Activated naive CD4-positive, alpha-beta T cell treated with anti-CD3 and anti-CD28 coated beads, Interleukin-2, amount 10 ng/mL, durations not matched to agents 7 days and 5 days (primary cell): Measurements from ENCODE around the gene ARHGEF4.

Experiments
- CTCF ChIA-PET: fragments of 350-600 bp; sonication (Branson Sonifier 250); formaldehyde crosslinking; loops from one replicate; lab custom pipeline; 2021; ENCODE audit warnings: antibody characterized with exemption; lab: Charles Lee
- DNase-seq: peaks from one replicate; pipeline ENCODE4 v3.0.0-alpha.2; 2020
- H3K27ac Mint-ChIP-seq: one replicate; pipeline ENCODE4 v1.8.0; 2021; ENCODE audit warnings: mild to moderate bottlenecking, moderate library complexity, mixed read lengths
- H3K27me3 Mint-ChIP-seq: one replicate; pipeline ENCODE4 v1.8.0; 2021; ENCODE audit warnings: mild to moderate bottlenecking, mixed read lengths
- H3K36me3 Mint-ChIP-seq: one replicate; pipeline ENCODE4 v1.8.0; 2021; ENCODE audit warnings: mixed read lengths
- H3K4me1 Mint-ChIP-seq: one replicate; pipeline ENCODE4 v1.8.0; 2021; ENCODE audit warnings: mixed read lengths
- H3K4me3 Mint-ChIP-seq: one replicate; pipeline ENCODE4 v1.8.0; 2021; ENCODE audit warnings: mild to moderate bottlenecking, moderate library complexity, mixed read lengths
- H3K9me3 Mint-ChIP-seq: one replicate; pipeline ENCODE4 v1.8.0; 2021; ENCODE audit warnings: mixed read lengths

ARHGEF4 gene

GRCh38 chr2:131037398-131038257 lies 200.9 kb downstream of the ARHGEF4 start:
- DNase-seq: no peak
- Mint-ChIP-seq H3K27ac (no peak overlapping the region), H3K9me3 (no peaks in the 10 kb centered on the region), H3K27me3 (peaks cover 84% of the 10 kb centered on the region), H3K4me1 (peaks cover 35% of the 10 kb centered on the region), H3K36me3 (peaks cover 3% of the 10 kb centered on the region), H3K4me3 (no peak overlapping the region)
- CTCF ChIA-PET: interaction anchor here (0.7 kb wide), 1 partner anchor 455 kb away, joined by 3 read pairs; no protein-coding TSS in a partner anchor

GRCh38 chr2:131038258-131039100 lies 201.8 kb downstream of the ARHGEF4 start:
- peaks cover 3% of the 10 kb centered on the region for H3K36me3 Mint-ChIP-seq
- no peak overlapping the region for H3K27ac Mint-ChIP-seq
- H3K4me3 Mint-ChIP-seq: no peak overlapping the region
- CTCF ChIA-PET: no interaction called here
- no peak for DNase-seq
- peaks cover 75% of the 10 kb centered on the region for H3K27me3 Mint-ChIP-seq
- H3K4me1 Mint-ChIP-seq: peaks cover 37% of the 10 kb centered on the region
- H3K9me3 Mint-ChIP-seq: no peaks in the 10 kb centered on the region

GRCh38 chr2:131039101-131039440 lies 202.4 kb downstream of the ARHGEF4 start:
- Mint-ChIP-seq H3K27me3 (peaks cover 69% of the 10 kb centered on the region), H3K27ac (no peak overlapping the region), H3K4me3 (no peak overlapping the region), H3K4me1 (peaks cover 37% of the 10 kb centered on the region), H3K9me3 (no peaks in the 10 kb centered on the region), H3K36me3 (peaks cover 3% of the 10 kb centered on the region)
- CTCF ChIA-PET: no interaction called here
- DNase-seq: no peak

GRCh38 chr2:131039535-131039907 lies 202.8 kb downstream of the ARHGEF4 start:
- CTCF ChIA-PET: no interaction called here
- no peaks in the 10 kb centered on the region for H3K9me3 Mint-ChIP-seq
- peak overlapping the region; percentile 62 for H3K27ac Mint-ChIP-seq
- peaks cover 65% of the 10 kb centered on the region for H3K27me3 Mint-ChIP-seq
- peaks cover 3% of the 10 kb centered on the region for H3K36me3 Mint-ChIP-seq
- no peak overlapping the region for H3K4me3 Mint-ChIP-seq
- peaks cover 37% of the 10 kb centered on the region for H3K4me1 Mint-ChIP-seq
- DNase-seq: no peak

- Mint-ChIP-seq H3K9me3 (no peaks in the 10 kb centered on the region), H3K27ac (peak overlapping the region; percentile 63), H3K4me3 (peak overlapping the region; percentile 74), H3K27me3 (peaks cover 60% of the 10 kb centered on the region), H3K4me1 (peaks cover 37% of the 10 kb centered on the region), H3K36me3 (peaks cover 3% of the 10 kb centered on the region)
- DNase-seq: peak; percentile 70
- CTCF ChIA-PET: no interaction called here
Observed at GRCh38 chr2:131039908-131040660, 203.4 kb downstream of the ARHGEF4 start.

- Mint-ChIP-seq H3K4me3 (peak overlapping the region; percentile 74), H3K27ac (peak overlapping the region; percentile 63), H3K9me3 (no peaks in the 10 kb centered on the region), H3K36me3 (peaks cover 3% of the 10 kb centered on the region), H3K4me1 (peaks cover 37% of the 10 kb centered on the region), H3K27me3 (peaks cover 52% of the 10 kb centered on the region)
- CTCF ChIA-PET: interaction anchor here (1.0 to 1.4 kb wide), 2 partner anchors 9 to 113 kb away, joined by 4 read pairs; no protein-coding TSS in a partner anchor
- DNase-seq: peak; percentile 56
Observed at GRCh38 chr2:131040661-131041401, 204.1 kb downstream of the ARHGEF4 start.

GRCh38 chr2:131041402-131042147 lies 204.9 kb downstream of the ARHGEF4 start:
- peak overlapping the region; percentile 63 for H3K27ac Mint-ChIP-seq
- no peak for DNase-seq
- peak overlapping the region; percentile 74 for H3K4me3 Mint-ChIP-seq
- no peaks in the 10 kb centered on the region for H3K9me3 Mint-ChIP-seq
- peaks cover 3% of the 10 kb centered on the region for H3K36me3 Mint-ChIP-seq
- H3K4me1 Mint-ChIP-seq: peaks cover 37% of the 10 kb centered on the region
- H3K27me3 Mint-ChIP-seq: peaks cover 45% of the 10 kb centered on the region
- CTCF ChIA-PET: interaction anchor here (1.0 to 1.4 kb wide), 2 partner anchors 8 to 112 kb away, joined by 4 read pairs; no protein-coding TSS in a partner anchor

- no peak overlapping the region for H3K27ac Mint-ChIP-seq
- H3K27me3 Mint-ChIP-seq: peaks cover 38% of the 10 kb centered on the region
- CTCF ChIA-PET: interaction anchor here (1.4 kb wide), 1 partner anchor 111 kb away, joined by 4 read pairs; no protein-coding TSS in a partner anchor
- DNase-seq: no peak
- H3K9me3 Mint-ChIP-seq: no peaks in the 10 kb centered on the region
- H3K4me3 Mint-ChIP-seq: no peak overlapping the region
- peaks cover 6% of the 10 kb centered on the region for H3K36me3 Mint-ChIP-seq
- peaks cover 37% of the 10 kb centered on the region for H3K4me1 Mint-ChIP-seq
Observed at GRCh38 chr2:131042148-131042775, 205.5 kb downstream of the ARHGEF4 start.

GRCh38 chr2:131043199-131044074 lies 206.7 kb downstream of the ARHGEF4 start:
- Mint-ChIP-seq H3K4me1 (peaks cover 35% of the 10 kb centered on the region), H3K36me3 (peaks cover 9% of the 10 kb centered on the region), H3K9me3 (no peaks in the 10 kb centered on the region), H3K4me3 (no peak overlapping the region), H3K27me3 (peaks cover 26% of the 10 kb centered on the region), H3K27ac (peak overlapping the region; percentile 33)
- DNase-seq: no peak
- CTCF ChIA-PET: no interaction called here

- Mint-ChIP-seq H3K27ac (no peak overlapping the region), H3K36me3 (peaks cover 9% of the 10 kb centered on the region), H3K4me3 (no peak overlapping the region)
Observed at GRCh38 chr2:131044075-131044756, 207.5 kb downstream of the ARHGEF4 start.

GRCh38 chr2:131044757-131045150 lies 208.0 kb downstream of the ARHGEF4 start:
- Mint-ChIP-seq H3K36me3 (peaks cover 12% of the 10 kb centered on the region), H3K27me3 (peaks cover 13% of the 10 kb centered on the region), H3K4me1 (peaks cover 29% of the 10 kb centered on the region), H3K4me3 (no peak overlapping the region), H3K9me3 (no peaks in the 10 kb centered on the region), H3K27ac (no peak overlapping the region)
- CTCF ChIA-PET: no interaction called here
- DNase-seq: no peak

More at GRCh38 chr2:131044075-131044756, 207.5 kb downstream of the ARHGEF4 start:
- Mint-ChIP-seq H3K27me3 (peaks cover 18% of the 10 kb centered on the region), H3K9me3 (no peaks in the 10 kb centered on the region), H3K4me1 (peaks cover 33% of the 10 kb centered on the region)
- CTCF ChIA-PET: no interaction called here
- DNase-seq: no peak
